ENCODE measurements around the gene FOXI1. TPM values are rescaled to one million over a fixed set of nuclear protein-coding genes. Genes with fewer than 3 reads are reported as not detected.

FOXI1 gene
- total and polyA plus RNA-seq, 2 of the 13 experiments (the other 11 are each of a cell fraction or from before 2014, with no cell fraction given): not detected

DNA sequence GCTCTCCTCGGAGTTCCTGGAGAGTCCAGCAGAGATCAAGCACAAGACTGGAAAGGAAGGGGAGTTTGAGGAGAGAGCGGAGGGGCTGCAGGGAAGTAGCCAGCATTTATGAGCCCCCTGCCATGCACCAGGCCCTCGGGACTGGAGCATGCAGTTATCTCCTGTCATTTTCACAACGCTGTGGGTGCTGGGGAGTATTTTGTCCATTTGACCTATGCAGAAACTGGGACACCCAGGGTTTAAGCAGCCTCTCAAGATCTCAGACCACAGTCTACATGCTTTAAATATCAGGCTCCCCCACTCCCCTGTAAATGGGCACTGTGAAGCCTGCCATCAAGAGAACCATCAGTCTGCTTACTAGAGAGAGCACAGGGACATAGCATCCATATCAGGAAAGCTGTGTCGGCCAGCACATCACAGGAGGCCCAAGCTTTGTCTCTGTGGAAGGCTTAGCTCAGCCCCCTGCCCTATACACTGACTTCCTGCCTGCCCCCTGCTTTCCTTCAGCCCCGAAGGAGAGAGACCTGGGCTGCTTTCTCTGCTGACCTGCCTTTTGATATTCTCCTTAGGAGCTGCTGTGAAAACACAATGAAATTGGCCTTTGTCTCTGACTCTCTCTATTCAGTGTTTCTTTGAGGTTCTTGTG, 7.3 kb downstream of the FOXI1 start (continued):
- TF ChIP-seq NCOA5 (CRISPR knock-in tag; IDR thresholded peaks at IDR 0.05) (no peak), ZNF83 (CRISPR knock-in tag; IDR thresholded peaks at IDR 0.05; ENCODE audit: borderline replicate concordance) (no peak), IKZF1 (IDR thresholded peaks at IDR 0.05) (no peak), TBX2 (CRISPR knock-in tag; IDR thresholded peaks at IDR 0.05; ENCODE audit: borderline replicate concordance) (no peak), ZNF569 (CRISPR knock-in tag; IDR thresholded peaks at IDR 0.05; ENCODE audit: borderline replicate concordance) (no peak)
- TF ChIP-seq, protein P1, sequence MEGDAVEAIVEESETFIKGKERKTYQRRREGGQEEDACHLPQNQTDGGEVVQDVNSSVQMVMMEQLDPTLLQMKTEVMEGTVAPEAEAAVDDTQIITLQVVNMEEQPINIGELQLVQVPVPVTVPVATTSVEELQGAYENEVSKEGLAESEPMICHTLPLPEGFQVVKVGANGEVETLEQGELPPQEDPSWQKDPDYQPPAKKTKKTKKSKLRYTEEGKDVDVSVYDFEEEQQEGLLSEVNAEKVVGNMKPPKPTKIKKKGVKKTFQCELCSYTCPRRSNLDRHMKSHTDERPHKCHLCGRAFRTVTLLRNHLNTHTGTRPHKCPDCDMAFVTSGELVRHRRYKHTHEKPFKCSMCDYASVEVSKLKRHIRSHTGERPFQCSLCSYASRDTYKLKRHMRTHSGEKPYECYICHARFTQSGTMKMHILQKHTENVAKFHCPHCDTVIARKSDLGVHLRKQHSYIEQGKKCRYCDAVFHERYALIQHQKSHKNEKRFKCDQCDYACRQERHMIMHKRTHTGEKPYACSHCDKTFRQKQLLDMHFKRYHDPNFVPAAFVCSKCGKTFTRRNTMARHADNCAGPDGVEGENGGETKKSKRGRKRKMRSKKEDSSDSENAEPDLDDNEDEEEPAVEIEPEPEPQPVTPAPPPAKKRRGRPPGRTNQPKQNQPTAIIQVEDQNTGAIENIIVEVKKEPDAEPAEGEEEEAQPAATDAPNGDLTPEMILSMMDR (CRISPR knock-in tag; IDR thresholded peaks at IDR 0.05): no peak
- TF ChIP-seq, protein P2, sequence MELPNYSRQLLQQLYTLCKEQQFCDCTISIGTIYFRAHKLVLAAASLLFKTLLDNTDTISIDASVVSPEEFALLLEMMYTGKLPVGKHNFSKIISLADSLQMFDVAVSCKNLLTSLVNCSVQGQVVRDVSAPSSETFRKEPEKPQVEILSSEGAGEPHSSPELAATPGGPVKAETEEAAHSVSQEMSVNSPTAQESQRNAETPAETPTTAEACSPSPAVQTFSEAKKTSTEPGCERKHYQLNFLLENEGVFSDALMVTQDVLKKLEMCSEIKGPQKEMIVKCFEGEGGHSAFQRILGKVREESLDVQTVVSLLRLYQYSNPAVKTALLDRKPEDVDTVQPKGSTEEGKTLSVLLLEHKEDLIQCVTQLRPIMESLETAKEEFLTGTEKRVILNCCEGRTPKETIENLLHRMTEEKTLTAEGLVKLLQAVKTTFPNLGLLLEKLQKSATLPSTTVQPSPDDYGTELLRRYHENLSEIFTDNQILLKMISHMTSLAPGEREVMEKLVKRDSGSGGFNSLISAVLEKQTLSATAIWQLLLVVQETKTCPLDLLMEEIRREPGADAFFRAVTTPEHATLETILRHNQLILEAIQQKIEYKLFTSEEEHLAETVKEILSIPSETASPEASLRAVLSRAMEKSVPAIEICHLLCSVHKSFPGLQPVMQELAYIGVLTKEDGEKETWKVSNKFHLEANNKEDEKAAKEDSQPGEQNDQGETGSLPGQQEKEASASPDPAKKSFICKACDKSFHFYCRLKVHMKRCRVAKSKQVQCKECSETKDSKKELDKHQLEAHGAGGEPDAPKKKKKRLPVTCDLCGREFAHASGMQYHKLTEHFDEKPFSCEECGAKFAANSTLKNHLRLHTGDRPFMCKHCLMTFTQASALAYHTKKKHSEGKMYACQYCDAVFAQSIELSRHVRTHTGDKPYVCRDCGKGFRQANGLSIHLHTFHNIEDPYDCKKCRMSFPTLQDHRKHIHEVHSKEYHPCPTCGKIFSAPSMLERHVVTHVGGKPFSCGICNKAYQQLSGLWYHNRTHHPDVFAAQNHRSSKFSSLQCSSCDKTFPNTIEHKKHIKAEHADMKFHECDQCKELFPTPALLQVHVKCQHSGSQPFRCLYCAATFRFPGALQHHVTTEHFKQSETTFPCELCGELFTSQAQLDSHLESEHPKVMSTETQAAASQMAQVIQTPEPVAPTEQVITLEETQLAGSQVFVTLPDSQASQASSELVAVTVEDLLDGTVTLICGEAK (IDR thresholded peaks at IDR 0.05): no peak
- TF ChIP-seq, protein P2 (CRISPR knock-in tag; IDR thresholded peaks at IDR 0.05): no peak

All from HepG2 (cell line).